SU-DHL-6 (cell line): ENCODE data around the gene ATP9A.

Source experiments
- EZH2phosphoT487 ChIP-seq: fragments of 200-600 bp; sonication (generic), shearing (Covaris generic); conservative IDR thresholded peaks from 2 replicates; pipeline ENCODE4 v1.6.1; 2018; ENCODE audit warnings: mild to moderate bottlenecking, antibody characterized with exemption, low read length, moderate library complexity, mixed read lengths
- TF ChIP-seq, protein P1 (sequence below): fragments of 200-600 bp; sonication (generic); IDR thresholded peaks from one replicate; pipeline ENCODE4 v1.5.1; 2017; ENCODE audit warnings: antibody characterized with exemption, mild to moderate bottlenecking, low read length, moderate library complexity; ENCODE audit not compliant: insufficient read depth, poor library complexity, severe bottlenecking

- TF ChIP-seq, protein P1, sequence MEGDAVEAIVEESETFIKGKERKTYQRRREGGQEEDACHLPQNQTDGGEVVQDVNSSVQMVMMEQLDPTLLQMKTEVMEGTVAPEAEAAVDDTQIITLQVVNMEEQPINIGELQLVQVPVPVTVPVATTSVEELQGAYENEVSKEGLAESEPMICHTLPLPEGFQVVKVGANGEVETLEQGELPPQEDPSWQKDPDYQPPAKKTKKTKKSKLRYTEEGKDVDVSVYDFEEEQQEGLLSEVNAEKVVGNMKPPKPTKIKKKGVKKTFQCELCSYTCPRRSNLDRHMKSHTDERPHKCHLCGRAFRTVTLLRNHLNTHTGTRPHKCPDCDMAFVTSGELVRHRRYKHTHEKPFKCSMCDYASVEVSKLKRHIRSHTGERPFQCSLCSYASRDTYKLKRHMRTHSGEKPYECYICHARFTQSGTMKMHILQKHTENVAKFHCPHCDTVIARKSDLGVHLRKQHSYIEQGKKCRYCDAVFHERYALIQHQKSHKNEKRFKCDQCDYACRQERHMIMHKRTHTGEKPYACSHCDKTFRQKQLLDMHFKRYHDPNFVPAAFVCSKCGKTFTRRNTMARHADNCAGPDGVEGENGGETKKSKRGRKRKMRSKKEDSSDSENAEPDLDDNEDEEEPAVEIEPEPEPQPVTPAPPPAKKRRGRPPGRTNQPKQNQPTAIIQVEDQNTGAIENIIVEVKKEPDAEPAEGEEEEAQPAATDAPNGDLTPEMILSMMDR: no peak
- TF ChIP-seq EZH2phosphoT487: no peak
These were observed 52.4 kb downstream of the ATP9A start for GRCh38 chr20:51715856-51716185.
